Measurements from ENCODE around the gene TKFC.

DNA sequence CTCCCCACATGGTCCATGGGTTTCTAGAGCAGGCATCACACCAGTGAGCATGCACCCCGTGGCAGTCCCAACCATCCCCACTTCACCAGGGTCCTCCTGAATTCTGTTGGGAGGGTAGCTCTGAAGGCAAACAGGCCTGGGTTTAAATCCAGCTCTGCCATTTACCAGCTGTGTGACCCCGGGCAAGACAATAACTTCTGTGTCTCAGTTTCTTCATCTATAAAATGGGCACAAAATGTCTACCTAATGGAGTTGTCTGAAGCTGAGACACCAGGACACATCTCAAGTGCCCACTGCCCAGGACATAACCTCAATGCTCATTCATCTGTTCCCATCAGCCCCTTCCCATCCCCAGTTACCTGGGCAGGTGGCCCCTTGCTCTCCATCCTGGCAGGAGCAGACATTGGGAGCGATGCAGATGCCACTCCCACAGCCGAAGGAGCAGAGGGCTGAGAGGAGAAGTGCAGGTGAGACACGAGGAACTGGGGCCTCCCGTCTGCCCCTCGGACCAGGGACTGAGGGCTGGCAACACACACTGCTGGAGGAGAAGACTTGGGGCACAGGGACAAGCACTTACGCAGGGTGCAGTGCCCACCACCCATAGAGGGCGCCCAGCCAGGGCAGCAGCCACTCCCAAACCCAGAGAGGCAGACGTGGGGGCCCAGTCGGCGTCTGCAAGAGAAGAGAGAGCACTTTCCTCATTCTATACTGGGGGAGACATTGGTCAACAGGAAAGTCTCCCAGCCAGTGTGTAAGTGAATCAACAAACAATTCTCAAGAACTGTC is 41.9 kb upstream of the TKFC start:
- TF ChIP-seq, protein P1, sequence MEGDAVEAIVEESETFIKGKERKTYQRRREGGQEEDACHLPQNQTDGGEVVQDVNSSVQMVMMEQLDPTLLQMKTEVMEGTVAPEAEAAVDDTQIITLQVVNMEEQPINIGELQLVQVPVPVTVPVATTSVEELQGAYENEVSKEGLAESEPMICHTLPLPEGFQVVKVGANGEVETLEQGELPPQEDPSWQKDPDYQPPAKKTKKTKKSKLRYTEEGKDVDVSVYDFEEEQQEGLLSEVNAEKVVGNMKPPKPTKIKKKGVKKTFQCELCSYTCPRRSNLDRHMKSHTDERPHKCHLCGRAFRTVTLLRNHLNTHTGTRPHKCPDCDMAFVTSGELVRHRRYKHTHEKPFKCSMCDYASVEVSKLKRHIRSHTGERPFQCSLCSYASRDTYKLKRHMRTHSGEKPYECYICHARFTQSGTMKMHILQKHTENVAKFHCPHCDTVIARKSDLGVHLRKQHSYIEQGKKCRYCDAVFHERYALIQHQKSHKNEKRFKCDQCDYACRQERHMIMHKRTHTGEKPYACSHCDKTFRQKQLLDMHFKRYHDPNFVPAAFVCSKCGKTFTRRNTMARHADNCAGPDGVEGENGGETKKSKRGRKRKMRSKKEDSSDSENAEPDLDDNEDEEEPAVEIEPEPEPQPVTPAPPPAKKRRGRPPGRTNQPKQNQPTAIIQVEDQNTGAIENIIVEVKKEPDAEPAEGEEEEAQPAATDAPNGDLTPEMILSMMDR (IDR thresholded peaks at IDR 0.05), result no peak
- TF ChIP-seq POLR2A (IDR thresholded peaks at IDR 0.05), result no peak
- no peak for TF ChIP-seq EP300 (IDR thresholded peaks at IDR 0.05; ENCODE audit: low read depth)
- no peak for TF ChIP-seq POLR2AphosphoS5 (IDR thresholded peaks at IDR 0.05)
